ENCODE data around the gene MTHFD1.
A peak's percentile ranks its signal among the peaks of the same experiment; 100 is the strongest.

Gene MTHFD1

DNA sequence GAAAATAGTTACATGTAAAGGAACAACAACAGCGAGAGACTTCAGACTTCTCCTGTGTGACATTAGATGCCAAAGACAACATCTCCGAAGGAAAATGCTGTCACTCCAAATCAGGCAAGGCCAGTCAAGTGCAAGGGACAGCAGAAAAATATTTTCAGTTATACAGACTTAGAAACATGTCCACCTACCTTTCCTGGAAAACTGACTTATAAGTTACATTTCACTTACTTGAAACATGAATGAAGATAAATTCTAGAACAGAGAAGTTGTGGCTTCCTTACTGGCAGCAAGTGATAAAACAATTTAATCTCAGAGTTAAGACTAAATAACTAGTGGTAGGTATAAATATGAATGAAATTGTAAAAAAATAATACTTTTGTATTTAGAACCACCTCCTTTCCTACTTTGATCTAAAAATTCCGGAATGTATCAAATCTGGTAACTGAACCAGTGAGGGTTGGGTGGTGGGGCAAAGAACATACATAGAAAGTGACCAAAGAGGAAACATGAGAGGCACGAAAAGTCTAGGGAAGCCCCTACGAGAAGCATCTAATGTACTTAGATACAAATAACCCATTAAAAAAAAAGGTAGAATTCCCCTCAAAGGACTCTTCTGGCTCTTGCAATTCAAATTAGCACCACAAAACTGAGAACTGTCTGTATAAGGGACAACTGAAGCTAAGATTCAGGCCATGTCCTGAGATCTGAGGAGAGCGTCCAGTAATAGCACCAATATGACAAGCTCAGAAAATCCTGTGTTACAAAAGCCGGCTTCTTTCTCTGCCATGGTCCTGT, 21.2 kb downstream of the MTHFD1 start:
- Histone ChIP-seq H3K27me3 (ENCODE audit: insufficient read depth, low read length, poor library complexity) (no peaks in the 10 kb centered on the region), H3K27ac (ENCODE audit: low read depth, low read length) (no peak overlapping the region), H3K56ac (ENCODE audit: low read length) (peak overlapping the region; percentile 3), H3K79me1 (ENCODE audit: low read length) (peaks cover 7% of the 10 kb centered on the region), H2AK5ac (ENCODE audit: low read length) (no peak overlapping the region), H3K79me2 (ENCODE audit: control insufficient read depth, insufficient read depth, low read length) (peaks cover 5% of the 10 kb centered on the region), H3K4me1 (ENCODE audit: control insufficient read depth, low read depth, low read length) (no peaks in the 10 kb centered on the region), H3K4me3 (ENCODE audit: low read length) (no peak overlapping the region), H3K4me2 (ENCODE audit: low read length) (no peak overlapping the region), H2BK15ac (replicated peaks; ENCODE audit: low read depth) (no peak overlapping the region), H3K23ac (ENCODE audit: low read length) (no peak overlapping the region), H4K8ac (ENCODE audit: low read depth, low read length) (no peak overlapping the region), H3K4ac (ENCODE audit: low read depth, low read length) (no peak overlapping the region), H3K9ac (ENCODE audit: low read length) (no peak overlapping the region), H4K5ac (ENCODE audit: low read length) (no peak overlapping the region), H2BK120ac (ENCODE audit: low read depth, low read length) (peak overlapping the region; percentile 12), H3K18ac (ENCODE audit: low read length) (no peak overlapping the region), H2BK5ac (ENCODE audit: low read length) (no peak overlapping the region), H3K36me3 (ENCODE audit: control insufficient read depth, insufficient read depth, low read length) (peaks cover 4% of the 10 kb centered on the region)
- no peak for DNase-seq
- WGBS (ENCODE audit: extremely low coverage, insufficient coverage, low lambda C conversion rate), result no CpG with 5 or more reads among the region's 7 CpGs

DNA sequence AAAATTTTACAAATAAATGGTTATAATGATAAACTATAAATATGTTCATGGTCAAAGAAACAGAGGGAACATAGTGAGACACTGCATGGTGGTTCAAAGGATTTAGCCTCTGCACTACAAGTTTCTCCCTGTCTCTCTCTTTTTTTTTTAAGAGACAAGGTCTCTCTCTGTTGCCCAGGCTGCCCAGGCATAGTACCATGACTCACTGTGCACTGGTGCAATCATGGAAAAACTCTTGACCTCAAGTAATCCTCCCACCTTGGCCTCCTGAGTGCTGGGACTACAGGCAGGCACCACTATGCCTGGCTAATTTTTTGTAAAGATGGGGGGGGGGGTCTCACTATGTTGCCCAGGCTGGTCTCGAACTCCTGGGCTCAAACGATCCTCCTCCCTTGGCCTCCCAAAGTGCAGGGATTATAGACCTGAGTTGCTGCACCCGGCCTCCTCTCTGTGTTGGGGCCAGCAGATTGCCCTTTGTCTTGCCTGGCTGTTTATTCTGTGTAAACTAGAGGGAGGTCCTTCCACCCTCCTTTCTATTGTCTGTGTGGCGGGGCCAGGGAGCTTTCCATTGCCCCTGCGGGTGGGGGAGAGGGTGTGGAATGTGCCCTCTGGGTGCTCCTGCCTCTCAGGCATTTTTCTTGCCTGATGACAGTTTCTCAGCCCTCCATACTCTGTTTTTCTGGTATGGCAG, 22.1 kb downstream of the MTHFD1 start:
- Histone ChIP-seq H3K27me3 (ENCODE audit: insufficient read depth, low read length, poor library complexity) (no peaks in the 10 kb centered on the region), H3K79me2 (ENCODE audit: control insufficient read depth, insufficient read depth, low read length) (peaks cover 5% of the 10 kb centered on the region), H2BK15ac (replicated peaks; ENCODE audit: low read depth) (no peak overlapping the region), H2BK5ac (ENCODE audit: low read length) (no peak overlapping the region), H3K4me3 (ENCODE audit: low read length) (no peak overlapping the region), H3K18ac (ENCODE audit: low read length) (no peak overlapping the region), H4K8ac (ENCODE audit: low read depth, low read length) (peak overlapping the region; percentile 40), H3K79me1 (ENCODE audit: low read length) (peaks cover 7% of the 10 kb centered on the region), H3K23ac (ENCODE audit: low read length) (no peak overlapping the region), H2AK5ac (ENCODE audit: low read length) (no peak overlapping the region), H3K56ac (ENCODE audit: low read length) (no peak overlapping the region), H3K4ac (ENCODE audit: low read depth, low read length) (no peak overlapping the region), H3K9ac (ENCODE audit: low read length) (no peak overlapping the region), H3K27ac (ENCODE audit: low read depth, low read length) (no peak overlapping the region), H2BK120ac (ENCODE audit: low read depth, low read length) (no peak overlapping the region), H3K36me3 (ENCODE audit: control insufficient read depth, insufficient read depth, low read length) (peaks cover 4% of the 10 kb centered on the region), H4K5ac (ENCODE audit: low read length) (no peak overlapping the region), H3K4me2 (ENCODE audit: low read length) (no peak overlapping the region), H3K4me1 (ENCODE audit: control insufficient read depth, low read depth, low read length) (no peaks in the 10 kb centered on the region)
- peak; percentile 89 for DNase-seq
- WGBS (ENCODE audit: extremely low coverage, insufficient coverage, low lambda C conversion rate), result no CpG with 5 or more reads among the region's 5 CpGs

DNA sequence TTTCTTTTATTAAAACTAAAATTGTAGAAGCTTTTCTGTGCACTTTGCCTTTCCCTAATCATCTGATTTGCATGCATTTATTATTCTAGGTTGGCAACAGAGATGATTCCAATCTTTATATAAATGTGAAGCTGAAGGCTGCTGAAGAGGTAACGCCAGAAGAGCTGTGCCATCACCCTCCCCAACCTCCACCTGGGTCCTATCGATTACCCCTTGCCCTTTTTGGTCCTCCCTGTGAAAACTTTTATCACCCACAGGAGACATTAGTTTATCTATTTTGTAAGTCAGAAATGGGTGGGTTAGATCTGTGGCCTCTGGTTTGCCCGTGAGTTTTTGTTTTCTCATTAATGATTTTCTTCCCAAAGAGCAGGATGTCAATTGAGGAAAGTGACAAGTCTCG, 22.8 kb downstream of the MTHFD1 start:
- Histone ChIP-seq H4K5ac (ENCODE audit: low read length) (no peak overlapping the region), H2AK5ac (ENCODE audit: low read length) (no peak overlapping the region), H3K9ac (ENCODE audit: low read length) (no peak overlapping the region), H3K56ac (ENCODE audit: low read length) (no peak overlapping the region), H4K8ac (ENCODE audit: low read depth, low read length) (no peak overlapping the region), H3K36me3 (ENCODE audit: control insufficient read depth, insufficient read depth, low read length) (peaks cover 4% of the 10 kb centered on the region), H2BK15ac (replicated peaks; ENCODE audit: low read depth) (no peak overlapping the region), H3K4me1 (ENCODE audit: control insufficient read depth, low read depth, low read length) (no peaks in the 10 kb centered on the region), H3K79me2 (ENCODE audit: control insufficient read depth, insufficient read depth, low read length) (peaks cover 5% of the 10 kb centered on the region), H3K23ac (ENCODE audit: low read length) (no peak overlapping the region), H3K27ac (ENCODE audit: low read depth, low read length) (no peak overlapping the region), H3K18ac (ENCODE audit: low read length) (no peak overlapping the region), H3K79me1 (ENCODE audit: low read length) (peaks cover 7% of the 10 kb centered on the region), H3K4me2 (ENCODE audit: low read length) (no peak overlapping the region), H3K27me3 (ENCODE audit: insufficient read depth, low read length, poor library complexity) (no peaks in the 10 kb centered on the region), H2BK5ac (ENCODE audit: low read length) (no peak overlapping the region), H2BK120ac (ENCODE audit: low read depth, low read length) (no peak overlapping the region), H3K4ac (ENCODE audit: low read depth, low read length) (no peak overlapping the region), H3K4me3 (ENCODE audit: low read length) (no peak overlapping the region)
- no CpG with 5 or more reads among the region's 4 CpGs for WGBS (ENCODE audit: extremely low coverage, insufficient coverage, low lambda C conversion rate)
- DNase-seq, result no peak

DNA sequence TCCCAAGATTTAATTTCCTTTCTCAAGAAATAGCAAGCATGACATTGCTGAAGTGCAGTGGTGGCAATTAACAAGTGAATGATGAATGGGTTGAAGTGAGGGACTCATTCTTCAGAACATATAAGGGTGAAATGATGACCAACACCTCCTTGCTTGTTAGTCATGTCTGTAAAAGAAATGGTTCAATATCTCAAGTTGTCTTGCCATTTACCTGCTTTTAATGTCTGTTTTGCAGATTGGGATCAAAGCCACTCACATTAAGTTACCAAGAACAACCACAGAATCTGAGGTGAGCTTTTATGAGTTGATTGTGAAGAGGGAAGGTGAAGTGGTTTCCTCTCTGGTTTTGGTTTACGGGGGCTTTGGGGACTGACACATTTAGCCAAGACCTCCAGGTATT, 24.1 kb downstream of the MTHFD1 start:
- Histone ChIP-seq H3K27me3 (ENCODE audit: insufficient read depth, low read length, poor library complexity) (no peaks in the 10 kb centered on the region), H4K8ac (ENCODE audit: low read depth, low read length) (no peak overlapping the region), H2BK5ac (ENCODE audit: low read length) (no peak overlapping the region), H2BK120ac (ENCODE audit: low read depth, low read length) (no peak overlapping the region), H3K23ac (ENCODE audit: low read length) (no peak overlapping the region), H3K56ac (ENCODE audit: low read length) (no peak overlapping the region), H3K4me3 (ENCODE audit: low read length) (no peak overlapping the region), H3K18ac (ENCODE audit: low read length) (no peak overlapping the region), H3K9ac (ENCODE audit: low read length) (no peak overlapping the region), H3K36me3 (ENCODE audit: control insufficient read depth, insufficient read depth, low read length) (peaks cover 4% of the 10 kb centered on the region), H3K27ac (ENCODE audit: low read depth, low read length) (no peak overlapping the region), H3K4me1 (ENCODE audit: control insufficient read depth, low read depth, low read length) (no peaks in the 10 kb centered on the region), H4K5ac (ENCODE audit: low read length) (no peak overlapping the region), H3K4ac (ENCODE audit: low read depth, low read length) (no peak overlapping the region), H3K79me2 (ENCODE audit: control insufficient read depth, insufficient read depth, low read length) (peaks cover 1% of the 10 kb centered on the region), H2AK5ac (ENCODE audit: low read length) (no peak overlapping the region), H2BK15ac (replicated peaks; ENCODE audit: low read depth) (no peak overlapping the region), H3K79me1 (ENCODE audit: low read length) (peaks cover 7% of the 10 kb centered on the region), H3K4me2 (ENCODE audit: low read length) (no peak overlapping the region)
- no peak for DNase-seq
- no CpG with 5 or more reads among the region's 1 CpG for WGBS (ENCODE audit: extremely low coverage, insufficient coverage, low lambda C conversion rate)

DNA sequence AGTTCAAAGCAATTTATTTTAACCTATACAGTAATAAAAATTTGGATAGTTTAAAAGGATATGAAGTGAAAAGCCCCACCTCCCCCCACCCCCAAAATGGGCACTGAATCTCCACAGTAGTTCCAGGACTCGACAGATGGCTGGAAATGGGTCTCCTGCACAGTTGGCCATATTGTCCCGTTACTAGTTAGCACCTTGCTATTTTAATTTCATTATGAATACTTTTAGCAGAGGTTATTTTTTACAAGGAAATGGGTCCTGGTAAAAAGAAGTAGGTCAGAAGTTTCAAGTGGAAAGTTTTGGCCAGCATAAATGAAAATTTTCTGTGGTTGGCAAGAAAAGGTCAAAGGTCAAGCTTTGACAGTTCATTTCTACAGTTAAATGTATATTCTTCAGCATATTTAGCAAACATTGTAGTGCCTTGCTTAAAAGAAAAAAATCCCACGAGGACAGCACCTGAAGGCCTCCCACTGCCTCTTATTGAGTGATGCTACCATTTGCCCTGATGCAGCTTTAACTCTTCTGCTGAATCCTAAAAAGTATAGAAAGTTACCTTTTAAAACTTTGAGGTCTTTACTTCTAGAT, 28.3 kb downstream of the MTHFD1 start:
- Histone ChIP-seq H3K4me2 (ENCODE audit: low read length) (no peak overlapping the region), H3K4me3 (ENCODE audit: low read length) (no peak overlapping the region), H3K9ac (ENCODE audit: low read length) (no peak overlapping the region), H3K79me2 (ENCODE audit: control insufficient read depth, insufficient read depth, low read length) (no peaks in the 10 kb centered on the region), H3K4ac (ENCODE audit: low read depth, low read length) (no peak overlapping the region), H2BK15ac (replicated peaks; ENCODE audit: low read depth) (no peak overlapping the region), H3K27me3 (ENCODE audit: insufficient read depth, low read length, poor library complexity) (no peaks in the 10 kb centered on the region), H3K23ac (ENCODE audit: low read length) (no peak overlapping the region), H4K8ac (ENCODE audit: low read depth, low read length) (no peak overlapping the region), H2BK5ac (ENCODE audit: low read length) (no peak overlapping the region), H3K79me1 (ENCODE audit: low read length) (no peaks in the 10 kb centered on the region), H3K18ac (ENCODE audit: low read length) (no peak overlapping the region), H3K56ac (ENCODE audit: low read length) (no peak overlapping the region), H2BK120ac (ENCODE audit: low read depth, low read length) (no peak overlapping the region), H2AK5ac (ENCODE audit: low read length) (no peak overlapping the region), H3K4me1 (ENCODE audit: control insufficient read depth, low read depth, low read length) (no peaks in the 10 kb centered on the region), H4K5ac (ENCODE audit: low read length) (no peak overlapping the region), H3K27ac (ENCODE audit: low read depth, low read length) (no peak overlapping the region), H3K36me3 (ENCODE audit: control insufficient read depth, insufficient read depth, low read length) (peaks cover 10% of the 10 kb centered on the region)
- no peak for DNase-seq
- no CpG with 5 or more reads among the region's 3 CpGs for WGBS (ENCODE audit: extremely low coverage, insufficient coverage, low lambda C conversion rate)

All from mesendoderm (in vitro differentiated cells).